ENCODE measurements around the gene MED10. TPM values are rescaled to one million over a fixed set of nuclear protein-coding genes. Genes with fewer than 3 reads are reported as not detected.

Gene MED10
- total RNA-seq, 1 donor from 2014 or later: 29.4 TPM

DNA sequence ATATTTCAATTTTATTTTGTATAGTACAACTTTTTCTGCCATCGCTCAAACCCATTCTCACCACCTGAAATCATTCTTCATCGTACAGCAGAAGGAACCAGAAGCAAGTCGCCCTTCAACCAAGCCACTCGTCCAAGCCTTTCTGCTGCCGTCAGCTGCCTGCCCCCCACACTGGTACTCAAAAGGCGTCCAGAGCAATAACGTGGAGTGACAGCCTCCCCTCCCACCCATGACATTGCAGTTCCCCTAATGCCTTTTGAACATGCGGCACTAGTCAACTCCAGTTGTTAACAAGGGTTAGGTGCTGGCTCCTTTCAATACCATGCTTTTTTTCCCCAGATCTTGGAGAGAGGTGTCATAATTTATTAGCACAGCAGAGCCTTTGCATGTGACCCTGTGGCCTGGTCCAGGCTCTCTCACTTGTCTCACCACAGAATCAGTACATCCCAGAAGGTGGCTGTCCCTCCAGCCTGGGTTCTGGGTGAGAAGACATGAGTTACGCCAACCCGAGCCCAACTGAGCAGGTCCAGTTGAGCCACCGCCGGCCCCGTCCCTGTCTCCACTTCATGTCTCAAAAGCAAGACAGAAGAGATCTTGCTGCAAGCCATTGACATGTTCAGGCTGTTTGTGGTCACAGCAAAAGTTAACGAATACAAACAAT is 20.4 kb upstream of the MED10 start:
- peak overlapping the region; percentile 20 for H3K27ac Mint-ChIP-seq (ENCODE audit: unreplicated experiment)
- no peaks in the 10 kb centered on the region for H3K36me3 Mint-ChIP-seq (ENCODE audit: low read depth)
- peaks cover 3% of the 10 kb centered on the region for H3K4me1 Mint-ChIP-seq
- DNase-seq (ENCODE audit: low read depth, low spot score): no peak
- H3K4me3 Mint-ChIP-seq: no peak overlapping the region
- TF ChIP-seq, protein P1, sequence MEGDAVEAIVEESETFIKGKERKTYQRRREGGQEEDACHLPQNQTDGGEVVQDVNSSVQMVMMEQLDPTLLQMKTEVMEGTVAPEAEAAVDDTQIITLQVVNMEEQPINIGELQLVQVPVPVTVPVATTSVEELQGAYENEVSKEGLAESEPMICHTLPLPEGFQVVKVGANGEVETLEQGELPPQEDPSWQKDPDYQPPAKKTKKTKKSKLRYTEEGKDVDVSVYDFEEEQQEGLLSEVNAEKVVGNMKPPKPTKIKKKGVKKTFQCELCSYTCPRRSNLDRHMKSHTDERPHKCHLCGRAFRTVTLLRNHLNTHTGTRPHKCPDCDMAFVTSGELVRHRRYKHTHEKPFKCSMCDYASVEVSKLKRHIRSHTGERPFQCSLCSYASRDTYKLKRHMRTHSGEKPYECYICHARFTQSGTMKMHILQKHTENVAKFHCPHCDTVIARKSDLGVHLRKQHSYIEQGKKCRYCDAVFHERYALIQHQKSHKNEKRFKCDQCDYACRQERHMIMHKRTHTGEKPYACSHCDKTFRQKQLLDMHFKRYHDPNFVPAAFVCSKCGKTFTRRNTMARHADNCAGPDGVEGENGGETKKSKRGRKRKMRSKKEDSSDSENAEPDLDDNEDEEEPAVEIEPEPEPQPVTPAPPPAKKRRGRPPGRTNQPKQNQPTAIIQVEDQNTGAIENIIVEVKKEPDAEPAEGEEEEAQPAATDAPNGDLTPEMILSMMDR (conservative IDR thresholded peaks at IDR 0.05): no peak
- peaks cover 2% of the 10 kb centered on the region for H3K9me3 Mint-ChIP-seq
- H3K27me3 Mint-ChIP-seq (ENCODE audit: low read depth): peaks cover 43% of the 10 kb centered on the region

DNA sequence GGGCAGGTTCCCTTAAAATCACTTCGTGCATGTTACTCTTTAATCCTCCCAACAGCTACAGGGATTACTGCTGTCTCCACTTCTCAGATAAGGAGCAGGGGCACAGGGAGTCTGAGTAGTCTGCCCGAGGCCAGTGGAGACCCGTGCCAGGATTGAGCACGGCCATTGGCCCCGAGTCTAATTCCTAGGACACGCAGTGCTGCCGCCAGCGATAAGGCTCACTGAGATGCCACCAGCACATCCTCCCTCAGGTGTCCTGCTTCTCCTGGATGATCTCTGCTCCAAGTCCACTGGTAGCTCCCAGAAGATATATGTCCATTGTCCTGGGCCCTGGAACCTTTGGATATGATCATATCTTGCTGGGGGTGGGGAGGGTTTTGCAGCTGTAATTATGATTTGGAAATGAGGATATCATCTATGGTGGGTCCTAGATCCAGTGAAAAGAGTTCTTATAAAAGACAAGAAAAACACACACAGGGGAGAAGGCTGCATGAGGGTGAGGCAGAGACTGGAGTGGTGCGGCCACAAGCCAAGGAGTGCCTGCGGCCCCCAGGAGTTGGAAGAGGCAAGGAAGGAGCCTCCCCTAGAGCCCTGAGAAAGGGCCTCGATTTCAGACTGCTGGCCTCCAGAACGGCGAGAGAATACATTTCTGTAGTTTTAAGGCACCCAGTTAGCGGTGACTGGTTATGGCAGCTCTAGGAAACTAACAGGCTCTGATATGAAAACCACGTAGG is 19.4 kb upstream of the MED10 start:
- H3K27ac Mint-ChIP-seq (ENCODE audit: unreplicated experiment): no peak overlapping the region
- TF ChIP-seq, protein P1 (conservative IDR thresholded peaks at IDR 0.05): no peak
- H3K36me3 Mint-ChIP-seq (ENCODE audit: low read depth): no peaks in the 10 kb centered on the region
- no peak for DNase-seq (ENCODE audit: low read depth, low spot score)
- peaks cover 46% of the 10 kb centered on the region for H3K27me3 Mint-ChIP-seq (ENCODE audit: low read depth)
- H3K4me3 Mint-ChIP-seq: no peak overlapping the region
- H3K9me3 Mint-ChIP-seq: peaks cover 2% of the 10 kb centered on the region
- peaks cover 3% of the 10 kb centered on the region for H3K4me1 Mint-ChIP-seq

DNA sequence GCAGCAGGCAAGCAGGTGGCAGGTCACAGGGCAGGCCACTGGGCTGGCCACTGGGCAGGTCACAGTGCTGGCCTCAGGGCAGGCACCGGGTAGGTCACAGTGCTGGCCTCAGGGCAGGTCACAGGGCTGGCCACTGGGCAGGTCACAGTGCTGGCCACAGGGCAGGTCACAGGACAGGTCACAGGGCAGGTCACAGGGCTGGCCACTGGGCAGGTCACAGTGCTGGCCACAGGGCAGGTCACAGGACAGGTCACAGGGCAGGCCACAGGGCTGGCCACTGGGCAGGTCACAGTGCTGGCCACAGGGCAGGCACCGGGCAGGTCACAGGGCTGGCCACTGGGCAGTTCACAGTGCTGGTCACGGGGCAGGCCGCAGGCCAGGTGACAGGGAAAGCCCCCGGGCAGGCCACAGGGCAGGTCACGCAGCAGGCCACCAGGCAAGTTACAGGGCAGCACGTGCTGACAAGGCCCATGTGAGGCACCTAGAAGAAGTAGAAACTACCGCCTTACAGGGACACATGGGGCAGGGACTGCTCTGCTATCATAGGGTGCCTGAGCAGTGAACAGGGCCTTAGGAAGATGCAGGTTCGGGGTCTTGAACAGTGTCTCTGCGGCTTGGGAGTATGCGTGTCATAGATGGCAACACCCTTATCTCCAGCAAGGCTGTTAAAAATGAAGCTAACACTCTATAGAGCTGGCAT is 18.6 kb upstream of the MED10 start:
- Mint-ChIP-seq H3K4me1 (peaks cover 3% of the 10 kb centered on the region), H3K4me3 (no peak overlapping the region), H3K9me3 (peaks cover 2% of the 10 kb centered on the region), H3K27ac (ENCODE audit: unreplicated experiment) (no peak overlapping the region), H3K36me3 (ENCODE audit: low read depth) (no peaks in the 10 kb centered on the region), H3K27me3 (ENCODE audit: low read depth) (peaks cover 47% of the 10 kb centered on the region)
- DNase-seq (ENCODE audit: low read depth, low spot score): no peak
- TF ChIP-seq, protein P1 (conservative IDR thresholded peaks at IDR 0.05): no peak

DNA sequence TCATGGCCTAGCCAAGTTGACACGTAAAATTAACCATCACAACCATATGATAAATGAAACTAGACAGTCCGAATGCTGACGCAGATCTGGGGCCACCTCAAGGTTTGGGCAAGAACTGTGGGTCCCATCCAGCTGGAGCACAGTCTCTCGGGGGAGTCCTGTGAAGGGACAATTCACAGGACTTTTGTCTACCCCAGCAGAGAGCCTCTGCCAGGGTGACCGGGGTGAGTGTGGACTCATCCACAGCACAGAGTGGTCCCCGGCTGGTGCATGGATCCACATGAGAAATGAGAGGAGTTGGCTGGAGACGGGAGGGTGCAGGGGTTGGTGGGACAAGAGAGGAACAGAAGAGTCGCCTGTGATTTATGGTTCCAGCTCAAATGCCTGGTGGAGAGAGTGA is 17.7 kb upstream of the MED10 start:
- TF ChIP-seq, protein P1 (conservative IDR thresholded peaks at IDR 0.05): no peak
- H3K9me3 Mint-ChIP-seq: peaks cover 2% of the 10 kb centered on the region
- H3K4me1 Mint-ChIP-seq: peaks cover 3% of the 10 kb centered on the region
- no peaks in the 10 kb centered on the region for H3K36me3 Mint-ChIP-seq (ENCODE audit: low read depth)
- no peak for DNase-seq (ENCODE audit: low read depth, low spot score)
- no peak overlapping the region for H3K4me3 Mint-ChIP-seq
- H3K27ac Mint-ChIP-seq (ENCODE audit: unreplicated experiment): peak overlapping the region; percentile 7
- peaks cover 46% of the 10 kb centered on the region for H3K27me3 Mint-ChIP-seq (ENCODE audit: low read depth)

GRCh38 chr5:6395621-6396020 is 17.3 kb upstream of the MED10 start:
- Mint-ChIP-seq H3K4me1 (peaks cover 3% of the 10 kb centered on the region), H3K27me3 (ENCODE audit: low read depth) (peaks cover 43% of the 10 kb centered on the region), H3K27ac (ENCODE audit: unreplicated experiment) (no peak overlapping the region), H3K36me3 (ENCODE audit: low read depth) (no peaks in the 10 kb centered on the region), H3K9me3 (peaks cover 2% of the 10 kb centered on the region), H3K4me3 (no peak overlapping the region)
- DNase-seq (ENCODE audit: low read depth, low spot score): no peak
- TF ChIP-seq, protein P1 (conservative IDR thresholded peaks at IDR 0.05): no peak
